HS-5 (cell line): ENCODE results near the gene C22orf15.

Experiments
- DNase-seq: peaks from one replicate; pipeline ENCODE4 v3.0.0-alpha.2; 2012; ENCODE audit warnings: low read depth

C22orf15 gene

DNA sequence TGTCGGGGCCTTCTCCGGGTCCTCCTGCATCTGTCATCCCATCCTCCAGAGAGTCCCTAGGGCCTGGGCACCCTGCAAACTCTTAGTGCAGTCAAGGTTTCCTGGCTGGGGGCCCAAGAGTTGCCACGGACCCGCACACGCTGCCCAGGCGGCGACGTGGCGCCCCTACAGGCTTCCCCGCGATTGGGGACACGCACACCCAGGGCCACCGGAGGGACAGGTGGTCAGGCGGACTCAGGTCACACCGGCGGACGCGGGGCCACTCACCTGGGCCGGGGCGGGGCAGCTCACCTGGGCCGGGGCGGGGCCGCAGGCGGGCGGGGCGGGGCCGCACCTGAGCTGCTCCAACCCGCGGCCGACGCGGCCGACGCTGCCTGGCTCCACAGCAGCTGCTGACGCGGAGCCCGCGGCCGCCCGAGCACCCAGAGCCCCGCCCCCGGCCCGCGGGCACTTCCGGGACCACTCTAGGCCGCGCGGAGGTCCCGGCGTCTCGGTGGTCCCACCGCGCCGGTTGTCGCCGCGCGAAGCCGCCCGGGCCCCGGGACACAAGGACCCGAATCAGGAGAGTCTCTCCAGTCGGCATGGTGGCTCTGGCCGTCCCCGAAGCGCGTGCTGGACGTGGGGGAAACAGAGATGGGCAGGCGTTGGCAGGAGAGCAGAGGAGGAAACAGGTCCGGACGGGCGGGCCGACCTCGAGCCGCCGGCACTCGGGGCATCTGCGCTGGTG lies 11.9 kb upstream of the C22orf15 start, which contains the start of gene ZNF70:
TSS of gene ZNF70 (minus strand) at position 399 of the 727 bp plus-strand sequence. CDS start 5,972 bp downstream, outside the sequence.
- no peak for DNase-seq

DNA sequence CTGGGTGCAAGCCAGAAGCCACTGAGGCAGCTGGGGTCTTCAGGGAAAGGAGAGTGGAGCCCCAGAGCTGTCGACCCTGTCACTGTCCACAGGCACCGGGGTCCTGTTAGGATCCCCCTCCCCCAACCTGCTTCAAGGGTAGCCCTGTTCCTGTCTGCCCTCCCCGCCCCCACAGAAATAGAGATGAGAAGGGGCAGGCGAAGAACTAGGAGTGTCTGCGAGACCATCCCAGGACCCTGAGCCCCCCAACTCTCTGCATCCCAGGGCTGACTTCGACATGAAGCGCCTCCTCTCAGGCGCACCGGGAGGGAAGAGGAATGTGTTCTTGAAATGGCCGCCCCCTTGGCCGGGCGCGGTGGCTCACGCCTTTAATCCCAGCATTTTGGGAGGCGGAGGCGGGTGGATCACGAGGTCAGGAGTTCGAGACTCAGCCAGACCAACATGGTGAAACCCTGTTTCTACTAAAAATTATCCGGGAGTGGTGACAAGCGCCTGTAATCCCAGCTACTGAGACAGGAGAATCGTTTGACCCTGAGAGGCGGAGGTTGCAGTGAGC lies 11.3 kb upstream of the C22orf15 start:
- no peak for DNase-seq

DNA sequence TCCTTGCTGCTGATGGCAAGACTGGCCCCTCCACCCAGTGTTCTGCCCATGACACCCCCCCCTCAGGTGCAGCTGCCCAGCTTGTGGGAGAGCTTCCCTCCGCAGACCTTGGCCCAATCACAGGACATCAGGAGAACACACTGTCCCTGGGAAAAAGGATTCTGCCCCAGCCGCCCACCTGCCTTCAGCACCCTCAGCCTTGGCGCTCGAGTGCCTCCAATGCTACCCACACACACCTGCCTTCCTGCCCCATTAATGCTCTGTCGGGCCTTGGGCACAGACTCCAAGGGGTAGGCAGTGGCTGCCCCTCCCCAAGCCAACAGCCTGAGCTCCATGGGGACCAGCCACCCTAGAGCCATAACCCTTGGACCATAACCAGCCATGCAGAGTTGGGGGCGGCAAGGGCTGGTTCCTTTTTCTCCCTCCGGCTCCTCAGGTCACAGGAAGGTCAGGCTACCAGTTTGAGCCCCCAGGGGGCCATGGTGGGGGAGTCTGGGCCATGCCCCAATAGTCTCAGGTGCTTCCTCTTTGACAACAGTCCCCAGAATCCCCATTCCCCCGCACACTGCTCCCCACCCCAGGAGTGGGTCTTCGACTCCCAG lies 10.6 kb upstream of the C22orf15 start:
- DNase-seq, result no peak

DNA sequence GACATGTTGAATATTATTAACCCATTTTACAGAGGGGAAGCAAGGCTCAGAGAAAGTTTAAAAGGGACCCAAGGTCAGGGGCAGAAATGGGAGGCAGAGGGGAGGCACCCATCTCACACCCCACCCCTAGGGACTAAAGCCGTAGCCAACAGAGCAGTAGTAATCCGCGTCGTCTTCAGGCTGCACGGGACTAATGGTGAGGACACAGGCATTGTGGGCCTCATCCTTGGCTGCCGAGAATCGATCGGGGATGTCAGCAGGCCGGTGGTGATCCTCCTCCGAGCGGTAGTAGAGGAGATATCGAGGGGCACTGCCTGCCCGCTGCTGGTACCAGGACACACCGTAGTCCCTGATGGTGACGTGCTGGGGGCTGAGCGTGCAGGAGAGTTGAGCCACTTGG lies 10.0 kb upstream of the C22orf15 start:
- no peak for DNase-seq

DNA sequence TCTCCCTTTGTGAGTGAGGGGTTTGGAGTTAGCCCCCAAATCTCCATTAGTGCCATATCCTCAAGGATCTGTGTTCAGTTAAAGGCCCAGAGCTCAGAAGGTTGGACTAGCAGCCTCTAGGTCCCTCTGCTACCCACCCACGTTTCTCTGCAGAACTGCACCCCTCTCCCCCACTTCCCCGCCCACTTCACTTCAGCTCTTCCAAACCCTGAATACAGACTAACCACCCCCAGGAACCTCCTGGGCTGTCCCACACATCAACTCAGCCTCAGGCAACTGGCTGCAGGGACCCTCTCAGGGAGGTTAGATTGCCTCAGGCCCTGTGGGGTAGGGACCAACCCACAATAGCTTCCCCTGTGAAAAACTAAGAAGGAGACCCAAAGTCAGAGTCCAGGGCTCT lies 9.4 kb upstream of the C22orf15 start:
- DNase-seq, result no peak

DNA sequence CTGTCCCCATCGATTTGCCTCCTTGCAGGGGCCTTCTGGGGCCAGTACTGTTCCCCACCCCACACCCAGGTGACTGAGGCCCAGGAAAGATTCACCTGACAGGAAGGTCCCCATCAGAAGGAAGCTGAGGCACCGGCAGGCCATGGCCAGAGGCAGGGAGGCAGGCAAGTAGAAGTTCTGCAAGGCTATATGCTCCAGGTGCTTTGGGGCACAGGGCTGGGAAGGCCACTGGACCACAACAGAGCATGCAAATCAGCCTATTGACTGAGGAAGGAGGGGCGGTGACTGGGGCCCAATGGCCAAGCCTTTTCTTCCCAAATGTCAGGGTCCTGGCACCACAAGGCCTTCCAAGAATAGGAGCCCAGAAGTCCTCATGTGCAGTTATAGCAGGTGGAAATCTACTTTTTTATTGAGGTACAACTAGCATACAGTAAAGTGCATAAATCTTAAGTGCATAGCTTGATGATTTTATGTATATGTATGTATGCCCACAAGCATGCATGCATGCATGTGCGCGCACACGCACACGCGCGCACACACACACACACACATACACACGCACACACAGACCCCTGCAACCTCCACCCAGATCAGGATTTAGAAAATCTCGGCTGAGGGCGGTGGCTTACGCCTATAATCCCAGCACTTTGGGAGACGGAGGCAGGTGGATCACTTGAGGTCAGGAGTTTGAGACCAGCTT lies 8.4 kb upstream of the C22orf15 start, which contains the start of gene VPREB3:
TSS of gene VPREB3 (minus strand) at position 206 of the 700 bp plus-strand sequence. CDS start at position 144, 62 bp downstream.
- no peak for DNase-seq

DNA sequence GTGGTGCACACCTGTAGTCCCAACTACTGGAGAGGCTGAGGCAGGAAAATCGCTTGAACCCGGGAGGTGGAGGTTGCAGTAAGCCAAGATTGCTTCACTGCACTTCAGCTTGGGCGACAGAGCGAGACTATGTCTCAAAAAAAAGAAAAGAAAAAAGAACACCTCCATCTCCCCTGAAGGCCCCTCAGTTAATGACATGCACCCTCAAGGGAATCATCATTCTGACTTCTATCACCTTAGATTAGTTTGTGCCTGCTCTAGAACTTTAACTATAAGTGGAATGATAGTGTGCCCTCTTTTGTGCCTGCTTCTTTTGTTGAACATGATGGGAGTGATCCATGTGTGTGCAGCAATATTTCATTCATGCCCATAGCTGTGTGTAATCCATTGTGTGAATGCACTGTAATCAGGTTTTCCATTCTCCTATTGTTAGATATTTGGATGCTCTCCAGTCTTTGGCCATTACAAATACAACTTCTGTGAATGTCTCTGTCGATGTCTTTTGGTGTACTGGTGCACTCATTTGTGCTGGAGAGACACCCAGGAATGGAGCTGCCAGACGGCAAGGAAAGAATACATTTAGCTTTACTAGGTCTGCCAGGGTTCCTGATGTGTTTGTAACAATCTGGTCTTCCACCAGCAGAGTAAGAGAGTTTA lies 7.7 kb upstream of the C22orf15 start:
- DNase-seq, result no peak

DNA sequence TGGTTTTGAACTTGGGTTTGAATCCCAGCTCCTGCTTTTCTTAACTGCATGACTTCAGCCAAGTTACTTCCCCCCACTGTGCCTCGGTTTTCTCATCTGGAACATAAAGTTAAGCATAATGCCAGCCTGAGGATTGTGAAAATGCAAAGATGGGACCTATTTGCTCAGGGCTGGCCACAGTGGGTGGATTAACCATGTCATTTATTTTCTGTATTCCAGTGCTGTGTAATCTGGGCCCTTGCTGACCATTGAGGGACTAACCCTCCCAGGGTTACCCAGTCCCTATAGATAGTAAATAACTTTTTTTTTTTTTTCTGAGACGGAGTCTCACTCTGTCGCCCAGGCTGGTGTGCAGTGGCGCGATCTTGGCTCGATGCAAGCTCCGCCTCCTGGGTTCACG lies 7.1 kb upstream of the C22orf15 start:
- DNase-seq, result no peak

DNA sequence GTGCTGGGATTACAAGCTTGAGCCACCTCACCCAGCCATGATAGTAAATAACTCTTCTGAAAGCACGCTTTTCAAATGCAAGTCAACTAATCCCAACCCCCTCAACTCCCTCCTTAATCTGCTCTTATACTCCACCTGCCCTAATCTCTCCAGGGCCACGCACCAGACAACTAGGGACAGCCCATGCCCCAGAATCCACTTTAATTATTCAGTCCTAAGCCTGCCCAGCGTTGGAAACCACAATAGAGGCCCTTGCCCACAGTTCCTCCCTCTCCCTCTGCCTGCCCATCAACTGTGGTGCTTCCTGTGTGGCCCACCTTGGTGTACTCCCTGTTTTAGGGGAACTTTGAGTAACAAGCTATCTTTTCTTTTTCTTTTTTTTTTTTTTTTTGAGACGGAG lies 5.9 kb upstream of the C22orf15 start:
- DNase-seq, result no peak

DNA sequence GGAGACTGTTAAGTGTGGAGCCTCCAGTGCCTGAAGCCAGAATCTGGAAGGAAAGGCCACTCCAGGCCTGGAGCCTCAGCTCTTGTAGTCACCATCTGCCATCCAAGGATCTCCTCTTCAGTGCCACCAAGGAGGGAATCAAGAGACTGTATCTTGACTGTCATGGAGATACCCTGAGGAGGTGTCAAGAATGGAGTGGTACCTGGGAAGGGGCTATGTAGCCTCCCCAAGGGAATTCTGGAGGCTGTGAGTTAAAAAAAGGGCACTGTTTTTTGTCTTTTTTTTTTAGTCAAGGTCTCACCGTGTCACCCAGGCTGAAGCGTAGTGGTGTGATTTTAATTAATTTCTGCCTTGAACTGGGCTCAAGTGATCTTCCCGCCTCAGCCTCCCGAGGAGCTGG lies 3.2 kb upstream of the C22orf15 start:
- no peak for DNase-seq

DNA sequence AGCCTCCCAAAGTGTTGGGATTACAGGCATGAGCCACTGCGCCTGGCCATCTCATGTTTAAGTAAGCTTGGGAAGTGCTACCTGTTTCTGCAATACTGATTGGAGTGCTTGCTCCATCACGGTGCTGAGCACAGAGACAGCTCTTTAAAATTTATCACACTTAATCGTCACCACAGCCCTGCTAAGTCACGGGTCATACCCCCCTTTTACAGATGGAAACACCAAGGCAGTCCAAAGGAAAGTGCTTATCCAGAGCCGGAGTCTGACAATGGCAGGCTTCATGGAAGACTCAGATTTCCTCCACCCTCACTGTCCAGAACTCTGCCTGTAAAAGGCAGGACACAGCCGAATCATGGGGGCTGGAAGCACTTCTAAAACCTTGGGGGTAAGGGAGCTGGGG lies 2.7 kb upstream of the C22orf15 start:
- DNase-seq, result no peak

DNA sequence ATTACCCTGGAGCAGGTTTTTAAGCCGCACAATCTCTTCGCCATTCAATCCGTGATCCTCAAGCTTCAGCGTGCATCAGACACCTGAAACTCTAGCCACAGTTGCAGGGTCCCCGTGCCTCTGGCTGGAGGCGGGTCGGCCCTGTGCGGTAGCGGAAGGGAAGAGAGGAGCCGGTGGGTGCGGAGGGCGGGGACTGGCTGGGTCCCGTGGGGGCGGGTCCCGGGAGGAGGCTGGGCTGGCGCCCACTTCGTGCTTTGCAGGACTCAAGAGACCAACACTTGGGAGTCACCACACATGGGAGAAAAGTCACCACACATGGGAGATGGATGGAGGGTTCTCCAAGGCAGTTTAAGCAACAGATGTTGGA lies 772 bp downstream of the C22orf15 start:
- no peak for DNase-seq

DNA sequence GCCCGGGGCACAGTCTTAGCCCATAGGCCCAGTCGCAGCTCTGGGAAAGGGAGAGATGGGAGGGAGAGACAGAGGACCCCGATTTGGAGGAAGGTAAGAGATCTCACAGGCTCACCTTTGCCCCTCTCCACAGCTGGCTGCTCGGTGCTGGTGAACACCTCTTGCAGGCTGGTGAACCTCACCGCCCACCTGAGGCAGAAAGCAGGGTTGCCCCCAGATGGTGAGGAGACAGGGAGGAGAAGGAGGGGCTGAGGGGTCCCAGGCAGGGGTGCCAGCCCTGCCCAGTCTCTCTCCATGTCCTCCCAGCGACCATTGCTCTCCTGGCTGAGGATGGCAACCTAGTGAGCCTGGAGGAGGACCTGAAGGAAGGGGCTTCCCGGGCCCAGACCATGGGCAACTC lies 1.2 kb downstream of the C22orf15 start:
- no peak for DNase-seq

DNA sequence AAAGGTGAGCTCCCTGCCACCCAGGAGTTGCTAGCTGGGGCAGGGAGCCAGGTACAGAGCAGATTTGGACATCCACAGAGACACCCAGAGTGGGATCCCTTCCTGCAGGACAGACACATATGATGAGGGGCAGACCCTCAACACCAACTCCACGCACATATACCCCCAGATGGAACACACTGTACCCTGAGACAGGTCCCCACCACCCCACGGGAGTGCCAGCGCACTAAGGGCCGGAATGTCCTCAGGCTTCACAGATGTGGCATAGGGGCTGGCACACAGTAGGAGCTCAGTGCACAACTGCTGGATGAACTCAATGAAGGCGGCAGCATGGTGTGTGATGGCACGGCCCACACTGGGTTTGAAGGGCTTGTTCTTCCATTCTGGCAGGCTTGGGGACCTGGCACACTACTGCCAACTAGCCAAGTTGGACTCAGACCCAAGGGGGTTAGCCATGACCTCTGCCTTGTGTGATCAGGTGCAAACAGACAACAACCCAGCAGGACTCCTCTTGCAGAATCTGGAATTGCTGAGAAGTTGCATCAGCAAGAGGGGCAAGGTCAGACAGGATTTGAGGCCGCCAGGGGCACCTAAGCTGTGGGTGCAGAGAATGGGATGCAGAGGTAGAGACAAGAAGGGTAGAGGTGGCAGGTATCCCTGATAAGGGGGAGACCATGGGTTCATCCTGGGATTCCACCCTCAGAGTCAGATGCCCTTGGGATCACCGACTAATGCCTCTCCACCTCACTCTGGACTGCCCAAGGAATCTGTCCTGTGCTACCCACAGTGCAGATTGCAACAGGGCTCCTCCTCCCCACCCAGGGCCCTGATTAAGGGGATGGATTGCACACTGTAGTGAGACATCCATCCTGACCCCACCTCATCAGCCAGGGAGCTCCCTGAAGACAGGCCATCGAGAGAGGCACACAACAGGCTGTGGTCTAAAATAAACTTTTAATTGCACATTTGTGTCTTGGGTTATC lies 2.4 kb downstream of the C22orf15 start:
- no peak for DNase-seq

DNA sequence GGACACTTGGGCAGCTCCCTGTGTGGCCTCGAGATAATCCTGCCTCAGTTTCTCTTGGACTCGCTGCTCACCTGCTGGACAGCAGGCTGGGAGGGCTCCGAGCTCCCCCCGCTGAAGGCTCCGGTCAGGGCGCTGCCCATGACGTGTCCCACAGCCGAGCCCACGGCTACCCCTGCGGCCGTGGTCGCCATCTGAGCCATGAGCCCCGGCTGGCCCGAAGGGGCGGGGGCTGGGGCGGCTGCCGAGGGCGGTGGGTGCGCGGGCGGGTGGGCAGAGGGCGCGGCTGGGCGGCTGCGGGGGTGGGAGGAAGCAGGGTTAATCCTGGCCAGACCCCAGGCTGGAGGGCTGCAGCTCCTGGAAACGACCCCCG lies 4.5 kb downstream of the C22orf15 start:
- DNase-seq, result no peak

DNA sequence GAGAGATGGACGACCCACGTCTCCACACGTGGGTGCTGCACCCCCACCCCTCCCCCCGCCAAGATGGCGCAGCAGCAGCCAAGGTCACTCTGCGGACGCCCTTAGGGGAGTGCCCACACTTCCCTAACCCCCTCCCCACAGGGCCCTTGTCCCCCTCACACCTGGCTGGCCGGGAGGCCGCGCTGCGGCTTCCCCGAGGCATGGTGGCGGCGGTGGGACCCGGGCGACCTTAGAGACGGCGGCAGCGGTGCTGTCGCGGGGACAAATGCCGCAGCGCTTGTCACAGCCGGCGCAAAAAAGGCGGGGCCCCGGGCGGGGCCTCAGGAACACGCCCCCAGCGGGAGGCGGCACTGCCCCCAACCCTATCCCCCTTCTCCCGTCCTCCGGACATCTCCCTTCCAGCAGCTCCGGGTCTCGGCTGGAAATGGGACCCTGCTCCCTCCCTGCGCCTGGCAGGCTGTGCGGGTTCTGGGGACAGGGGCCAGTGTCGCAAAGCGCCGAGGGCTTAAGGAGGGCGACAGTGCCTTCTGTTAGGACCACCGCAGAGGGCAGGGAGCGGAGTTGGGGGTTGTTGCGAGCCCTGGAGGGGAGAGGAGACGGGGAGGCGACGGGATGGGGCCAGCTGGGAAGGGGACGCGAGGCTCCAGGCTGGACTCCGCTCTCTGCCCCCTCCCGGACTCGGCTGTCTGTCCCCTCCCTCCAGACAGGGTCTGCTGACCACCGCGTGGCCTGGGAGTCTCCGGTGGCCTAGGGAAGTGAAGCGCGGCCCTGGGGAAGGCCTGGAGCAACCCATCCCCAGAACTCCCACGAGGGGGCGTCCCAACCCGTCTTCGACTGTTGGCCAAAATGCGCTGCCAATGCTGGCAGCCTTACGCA lies 5.1 kb downstream of the C22orf15 start, which contains the start of gene CHCHD10:
TSS of gene CHCHD10 (minus strand) at position 300 of the 876 bp plus-strand sequence. CDS start at position 202, 98 bp downstream.
- no peak for DNase-seq

DNA sequence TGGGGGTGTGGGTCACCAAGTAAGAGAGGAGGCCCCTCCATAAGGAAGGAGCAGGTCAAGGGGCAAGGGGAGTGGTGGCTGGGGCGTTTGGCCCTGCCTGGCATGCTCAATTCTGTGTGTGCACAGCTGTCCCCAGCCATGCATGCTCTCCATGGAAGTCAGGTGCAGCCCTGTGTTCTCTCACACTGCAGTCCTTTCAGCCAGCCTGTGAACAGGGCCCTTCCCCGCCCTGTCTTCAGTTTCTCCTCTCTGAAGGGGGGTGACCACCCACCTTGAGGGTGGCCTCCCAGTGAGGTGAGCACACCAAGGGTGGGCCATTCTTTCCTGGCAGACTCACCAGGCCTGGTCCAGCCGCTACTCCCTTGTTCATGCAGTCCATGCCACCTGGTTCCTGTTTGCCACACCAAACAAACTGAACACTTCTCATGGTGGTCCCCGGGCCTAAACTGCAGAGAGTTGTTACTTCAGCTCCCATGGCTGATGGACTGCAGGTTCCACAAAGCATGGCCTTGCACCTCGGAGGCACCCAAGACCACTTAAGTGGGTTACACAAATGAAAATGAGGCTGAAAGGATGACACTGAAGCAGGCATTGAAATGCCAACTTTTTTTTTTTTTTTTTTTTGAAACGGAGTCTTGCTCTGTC lies 6.7 kb downstream of the C22orf15 start:
- no peak for DNase-seq

DNA sequence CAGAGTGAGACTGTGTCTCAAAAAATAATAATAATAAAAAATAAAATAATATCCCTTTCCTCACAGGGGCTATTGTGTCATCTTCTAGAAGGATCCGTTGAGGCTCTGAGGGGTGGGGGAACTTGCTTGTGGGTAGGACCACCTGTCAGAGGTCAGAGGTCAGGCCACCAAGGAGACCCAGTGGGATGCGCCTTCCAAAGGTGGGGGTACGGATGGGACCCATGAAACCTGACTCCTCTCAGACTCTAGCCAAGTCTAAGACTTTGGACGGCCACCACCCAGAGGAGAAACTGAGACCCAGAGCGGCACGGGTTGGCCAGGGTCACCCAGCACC lies 9.5 kb downstream of the C22orf15 start:
- no peak for DNase-seq

DNA sequence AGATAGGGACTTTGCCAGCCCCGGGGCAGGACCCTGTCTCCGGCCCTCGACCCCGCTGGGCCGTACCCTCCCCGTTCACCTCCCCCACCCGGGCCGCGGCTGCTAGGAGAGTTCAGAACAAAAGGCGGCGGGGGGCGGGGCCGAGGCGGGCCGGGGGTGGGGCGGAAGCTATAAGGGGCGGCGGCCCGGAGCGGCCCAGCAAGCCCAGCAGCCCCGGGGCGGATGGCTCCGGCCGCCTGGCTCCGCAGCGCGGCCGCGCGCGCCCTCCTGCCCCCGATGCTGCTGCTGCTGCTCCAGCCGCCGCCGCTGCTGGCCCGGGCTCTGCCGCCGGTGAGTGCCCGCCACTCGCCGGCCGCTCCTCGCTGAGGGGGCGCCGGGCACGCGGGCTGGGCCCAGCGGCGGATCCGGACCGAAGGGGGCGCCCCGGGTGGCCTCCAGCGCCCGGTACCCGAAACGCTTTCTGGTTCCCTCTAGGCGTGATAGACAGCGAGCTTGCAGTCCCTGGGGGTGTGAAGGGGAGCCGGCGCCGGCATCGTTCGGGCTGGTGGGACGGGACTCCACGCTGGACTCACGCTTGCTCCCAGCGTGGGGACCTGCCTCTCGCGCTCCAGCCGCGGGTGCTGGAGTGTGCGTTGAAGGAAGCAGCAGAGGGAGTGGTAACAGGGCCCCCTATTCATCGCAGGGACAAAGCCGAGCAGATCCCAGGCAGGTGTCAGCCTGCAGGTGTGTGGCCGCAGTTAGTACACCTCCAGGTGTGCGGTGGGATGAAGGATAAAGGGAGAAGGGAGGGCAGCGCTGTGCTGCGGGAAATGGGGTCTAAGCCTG lies 10.1 kb downstream of the C22orf15 start, which contains the start of gene MMP11:
TSS of gene MMP11 (plus strand) at position 201 of the 825 bp plus-strand sequence. CDS start at position 223, 22 bp downstream.
- DNase-seq, result no peak
